Loucy (cell line): ENCODE results near the gene SAE1.

ENCODE experiments used
- H2AFZ ChIP-seq: fragments of 200-600 bp; sonication (generic); 2 replicates; pipeline ENCODE4 v1.6.0; 2016; ENCODE audit warnings: antibody characterized with exemption, mild to moderate bottlenecking, low read length, moderate library complexity
- H3F3A ChIP-seq: fragments of 200-600 bp; 2 replicates; pipeline ENCODE4 v1.6.0; 2016; ENCODE audit warnings: antibody characterized with exemption, low read depth, mild to moderate bottlenecking
- H3K27me3 ChIP-seq: fragments of 200-600 bp; sonication (generic); 2 replicates; pipeline ENCODE4 v1.6.1; 2014; ENCODE audit warnings: low read length, mild to moderate bottlenecking; ENCODE audit not compliant: insufficient read depth, poor library complexity, severe bottlenecking
- H3K36me3 ChIP-seq: fragments of 200-600 bp; sonication (generic); 2 replicates; pipeline ENCODE4 v1.6.1; 2016; ENCODE audit warnings: low read length; ENCODE audit not compliant: insufficient read depth
- H3K4me1 ChIP-seq: fragments of 200-600 bp; sonication (generic); 2 replicates; pipeline ENCODE4 v1.5.1; 2014; ENCODE audit warnings: low read length, mild to moderate bottlenecking; ENCODE audit not compliant: insufficient read depth, poor library complexity, severe bottlenecking
- H3K4me2 ChIP-seq: fragments of 200-600 bp; sonication (generic); 2 replicates; pipeline ENCODE4 v1.6.0; 2014; ENCODE audit warnings: antibody characterized with exemption, low read length, low read depth, mild to moderate bottlenecking; ENCODE audit not compliant: poor library complexity, severe bottlenecking
- H3K4me3 ChIP-seq: fragments of 200-600 bp; sonication (generic); 2 replicates; pipeline ENCODE4 v1.5.1; 2014; ENCODE audit warnings: low read length, mild to moderate bottlenecking, mixed read lengths; ENCODE audit not compliant: poor library complexity, severe bottlenecking
- H3K79me2 ChIP-seq: fragments of 200-600 bp; sonication (generic); 2 replicates; pipeline ENCODE4 v1.6.1; 2014; ENCODE audit warnings: low read length; ENCODE audit not compliant: insufficient read depth
- H3K9ac ChIP-seq: fragments of 200-600 bp; sonication (generic); 2 replicates; pipeline ENCODE4 v1.6.0; 2014; ENCODE audit warnings: mild to moderate bottlenecking, low read depth, low read length, moderate library complexity; ENCODE audit not compliant: poor library complexity, severe bottlenecking
- H3K9me2 ChIP-seq: fragments of 200-600 bp; sonication (generic); replicated peaks from 2 replicates; pipeline ENCODE4 v1.6.1; 2016; ENCODE audit warnings: low read depth, low read length, mixed read lengths
- H3K9me3 ChIP-seq: fragments of 200-600 bp; sonication (generic); 2 replicates; pipeline ENCODE4 v1.6.1; 2014; ENCODE audit warnings: mild to moderate bottlenecking, antibody characterized with exemption, low read length, low read depth; ENCODE audit not compliant: insufficient read depth
- H4K20me1 ChIP-seq: fragments of 200-600 bp; sonication (generic); 2 replicates; pipeline ENCODE4 v1.6.0; 2014; ENCODE audit warnings: antibody characterized with exemption, low read length, mild to moderate bottlenecking; ENCODE audit not compliant: insufficient read depth, poor library complexity, severe bottlenecking
- CTCF ChIP-seq: fragments of 200-600 bp; sonication (generic); conservative IDR thresholded peaks from 2 replicates; pipeline ENCODE4 v1.5.1; 2014; ENCODE audit warnings: mild to moderate bottlenecking, antibody characterized with exemption, low read length
- EZH2phosphoT487 ChIP-seq: fragments of 200-600 bp; IDR thresholded peaks from 2 replicates; pipeline ENCODE4 v1.6.1; 2018; ENCODE audit warnings: antibody characterized with exemption, mild to moderate bottlenecking, moderate library complexity, borderline replicate concordance

SAE1 gene

GRCh38 chr19:47179653-47180310, 49.1 kb downstream of the SAE1 start:
- Histone ChIP-seq H3K9ac (no peak overlapping the region), H3K27me3 (no peaks in the 10 kb centered on the region), H3K9me3 (no peaks in the 10 kb centered on the region), H3K9me2 (no peaks in the 10 kb centered on the region), H3K36me3 (peaks cover 76% of the 10 kb centered on the region; the same call in 1 of the 2 replicates), H3K79me2 (peaks cover 71% of the 10 kb centered on the region), H4K20me1 (peaks cover 45% of the 10 kb centered on the region), H3K4me1 (peaks cover 18% of the 10 kb centered on the region), H3K4me3 (no peak overlapping the region), H3K4me2 (no peak overlapping the region), H3F3A (peaks cover 13% of the 10 kb centered on the region), H2AFZ (no peak overlapping the region)
- TF ChIP-seq CTCF = no peak
- TF ChIP-seq EZH2phosphoT487 = no peak

- H3K4me1 ChIP-seq = no peaks in the 10 kb centered on the region
- no peak overlapping the region for H3K9ac ChIP-seq
- TF ChIP-seq EZH2phosphoT487 = no peak
- no peak for TF ChIP-seq CTCF
- no peak overlapping the region for H3K4me3 ChIP-seq
- H3K79me2 ChIP-seq = peaks cover 62% of the 10 kb centered on the region; the same call in 1 of the 2 replicates
- H3K36me3 ChIP-seq = peaks cover 82% of the 10 kb centered on the region; the same call in 1 of the 2 replicates
- peaks cover 33% of the 10 kb centered on the region for H4K20me1 ChIP-seq
- H3K9me2 ChIP-seq = no peaks in the 10 kb centered on the region
- no peaks in the 10 kb centered on the region for H3K9me3 ChIP-seq
- H2AFZ ChIP-seq = no peak overlapping the region
- no peak overlapping the region for H3K4me2 ChIP-seq
- H3F3A ChIP-seq = no peaks in the 10 kb centered on the region
- no peaks in the 10 kb centered on the region for H3K27me3 ChIP-seq
Observed at GRCh38 chr19:47183601-47184000, 53.0 kb downstream of the SAE1 start.

- Histone ChIP-seq H3F3A (no peaks in the 10 kb centered on the region), H3K36me3 (peaks cover 89% of the 10 kb centered on the region; the same call in 1 of the 2 replicates), H3K4me2 (no peak overlapping the region), H3K9me3 (no peaks in the 10 kb centered on the region), H3K4me3 (no peak overlapping the region), H3K79me2 (peaks cover 60% of the 10 kb centered on the region; the same call in 1 of the 2 replicates), H3K9ac (no peak overlapping the region), H3K27me3 (no peaks in the 10 kb centered on the region), H4K20me1 (peaks cover 43% of the 10 kb centered on the region), H2AFZ (no peak overlapping the region), H3K4me1 (no peaks in the 10 kb centered on the region), H3K9me2 (no peaks in the 10 kb centered on the region)
- TF ChIP-seq EZH2phosphoT487 (no peak), CTCF (no peak)
Observed at GRCh38 chr19:47186446-47187334, 56.1 kb downstream of the SAE1 start.
